Measurements from ENCODE around the gene CLEC17A.
"Not testable (repeated sequence)": the region's sequence is repeated elsewhere in the genome, so short reads cannot be mapped to it uniquely, and the experiment has no call there.

Gene CLEC17A

GRCh38 chr19:14582894-14583340, at the start of gene CLEC17A:
TSS of gene CLEC17A (plus strand) at chr19:14583084. CDS start at chr19:14583161, 77 bp downstream.
- in situ Hi-C loops (cut with HindIII; ENCODE audit: low sequenced_read_pairs), result no loop called here

- in situ Hi-C loops (cut with HindIII; ENCODE audit: low sequenced_read_pairs), result no loop called here
These were observed 49.4 kb upstream of the CLEC17A start for GRCh38 chr19:14533450-14533849.

GRCh38 chr19:14536926-14537692, 45.8 kb upstream of the CLEC17A start:
- in situ Hi-C loops (cut with HindIII; ENCODE audit: low sequenced_read_pairs), result no loop called here

GRCh38 chr19:14540741-14541525, 42.0 kb upstream of the CLEC17A start:
- in situ Hi-C loops (cut with HindIII; ENCODE audit: low sequenced_read_pairs), result no loop called here

- in situ Hi-C loops (cut with HindIII; ENCODE audit: low sequenced_read_pairs), result not testable (repeated sequence)
These were observed 40.9 kb upstream of the CLEC17A start for GRCh38 chr19:14541979-14542378.

- in situ Hi-C loops (cut with HindIII; ENCODE audit: low sequenced_read_pairs), result no loop called here
These were observed 40.1 kb upstream of the CLEC17A start for GRCh38 chr19:14542711-14543328.

- in situ Hi-C loops (cut with HindIII; ENCODE audit: low sequenced_read_pairs), result no loop called here
These were observed 38.8 kb upstream of the CLEC17A start for GRCh38 chr19:14544047-14544446.

- in situ Hi-C loops (cut with HindIII; ENCODE audit: low sequenced_read_pairs), result no loop called here
These were observed 37.7 kb upstream of the CLEC17A start for GRCh38 chr19:14544977-14545715.

GRCh38 chr19:14545716-14546082, 37.2 kb upstream of the CLEC17A start:
- in situ Hi-C loops (cut with HindIII; ENCODE audit: low sequenced_read_pairs), result no loop called here

GRCh38 chr19:14550201-14550754, 32.6 kb upstream of the CLEC17A start:
- in situ Hi-C loops (cut with HindIII; ENCODE audit: low sequenced_read_pairs), result no loop called here

- in situ Hi-C loops (cut with HindIII; ENCODE audit: low sequenced_read_pairs), result not testable (repeated sequence)
These were observed 31.5 kb upstream of the CLEC17A start for GRCh38 chr19:14551134-14552005.

GRCh38 chr19:14552006-14552360, 30.9 kb upstream of the CLEC17A start:
- in situ Hi-C loops (cut with HindIII; ENCODE audit: low sequenced_read_pairs), result not testable (repeated sequence)

GRCh38 chr19:14553042-14553938, 29.6 kb upstream of the CLEC17A start:
- in situ Hi-C loops (cut with HindIII; ENCODE audit: low sequenced_read_pairs), result no loop called here

GRCh38 chr19:14553939-14554243, 29.0 kb upstream of the CLEC17A start:
- in situ Hi-C loops (cut with HindIII; ENCODE audit: low sequenced_read_pairs), result no loop called here

GRCh38 chr19:14554382-14554812, 28.5 kb upstream of the CLEC17A start:
- in situ Hi-C loops (cut with HindIII; ENCODE audit: low sequenced_read_pairs), result no loop called here

- in situ Hi-C loops (cut with HindIII; ENCODE audit: low sequenced_read_pairs), result no loop called here
These were observed 26.8 kb upstream of the CLEC17A start for GRCh38 chr19:14555918-14556661.

- in situ Hi-C loops (cut with HindIII; ENCODE audit: low sequenced_read_pairs), result no loop called here
These were observed 26.2 kb upstream of the CLEC17A start for GRCh38 chr19:14556662-14557188.
